Liver (tissue), 9 donors: ENCODE measurements around the gene FAM161B. TPM values are rescaled to one million over a fixed set of nuclear protein-coding genes. Genes with fewer than 3 reads are reported as not detected.

ENCODE experiments used
- DNase-seq: peaks from one replicate; pipeline ENCODE4 v3.0.0-alpha.2; 2017; ENCODE audit warnings: low spot score
- H3K27ac ChIP-seq, 2 donors: one replicate each; pipeline ENCODE4 v1.7.0; 2013; ENCODE audit warnings: inconsistent platforms in 2 of 2, low read length in 2 of 2, control low read depth in 1 of 2, low read depth in 1 of 2, mild to moderate bottlenecking in 1 of 2
- H3K27me3 ChIP-seq, 4 donors: one replicate each; pipeline versions ENCODE4 v1.6.1 to v1.7.0; 2013; ENCODE audit warnings: low read length in 3 of 4, inconsistent platforms in 1 of 4, mild to moderate bottlenecking in 1 of 4, moderate library complexity in 1 of 4; ENCODE audit not compliant: control insufficient read depth in 4 of 4, insufficient read depth in 4 of 4
- H3K36me3 ChIP-seq, 4 donors: one replicate each; pipeline versions ENCODE4 v1.6.1 to v1.7.0; 2013; ENCODE audit warnings: low read length in 3 of 4, mild to moderate bottlenecking in 3 of 4, low read depth in 1 of 4, moderate library complexity in 1 of 4; ENCODE audit not compliant: control insufficient read depth in 4 of 4, insufficient read depth in 3 of 4
- H3K4me1 ChIP-seq, 4 donors: one replicate each; pipeline versions ENCODE4 v1.6.1 to v1.7.0; 2013; ENCODE audit warnings: low read length in 3 of 4, mild to moderate bottlenecking in 3 of 4, moderate library complexity in 1 of 4; ENCODE audit not compliant: control insufficient read depth in 4 of 4, insufficient read depth in 4 of 4
- H3K4me3 ChIP-seq, 3 donors: one replicate each; pipeline versions ENCODE4 v1.6.1 to v1.7.0; 2013; ENCODE audit warnings: low read length in 3 of 3, control low read depth in 1 of 3, low read depth in 1 of 3, mild to moderate bottlenecking in 1 of 3
- H3K9ac ChIP-seq, 2 donors: one replicate each; pipeline ENCODE4 v1.7.0; 2013; ENCODE audit warnings: low read length in 2 of 2, mild to moderate bottlenecking in 2 of 2, moderate library complexity in 2 of 2, control low read depth in 1 of 2, low read depth in 1 of 2
- H3K9me3 ChIP-seq, 4 donors: one replicate each; pipeline versions ENCODE4 v1.6.1 to v1.7.0; 2013; ENCODE audit warnings: low read length in 3 of 4; ENCODE audit not compliant: control insufficient read depth in 4 of 4
- CTCF ChIP-seq: fragments of 150-350 bp; IDR thresholded peaks from 2 replicates; pipeline ENCODE4 v1.5.1; 2017; ENCODE audit warnings: improper control_type of control experiment, low read depth, low read length; ENCODE audit not compliant: missing input control
- EGR1 ChIP-seq, 2 donors: IDR thresholded peaks; 2 replicates each; pipeline ENCODE4 v1.6.1; 2016 to 2018; ENCODE audit warnings: antibody characterized with exemption in 2 of 2, low read depth in 2 of 2
- FOXA1 ChIP-seq: IDR thresholded peaks from 2 replicates; pipeline ENCODE4 v1.6.1; 2016; ENCODE audit warnings: antibody characterized with exemption
- FOXA2 ChIP-seq: IDR thresholded peaks from 2 replicates; pipeline ENCODE4 v1.6.1; 2016; ENCODE audit warnings: antibody characterized with exemption
- GABPA ChIP-seq, 2 donors: IDR thresholded peaks in 1 of 2; conservative IDR thresholded peaks in 1 of 2; 2 replicates each; pipeline ENCODE4 v1.6.1; 2016; ENCODE audit warnings: antibody characterized with exemption in 2 of 2, mild to moderate bottlenecking in 1 of 2, moderate library complexity in 1 of 2
- HNF4A ChIP-seq, 2 donors: conservative IDR thresholded peaks; 2 replicates each; pipeline ENCODE4 v1.6.1; 2016; ENCODE audit warnings: antibody characterized with exemption in 2 of 2, mild to moderate bottlenecking in 2 of 2
- HNF4G ChIP-seq: IDR thresholded peaks from 2 replicates; pipeline ENCODE4 v1.6.1; 2016; ENCODE audit warnings: antibody characterized with exemption
- JUND ChIP-seq, 2 donors: IDR thresholded peaks; 2 replicates each; pipeline ENCODE4 v1.6.1; 2016; ENCODE audit warnings: antibody characterized with exemption in 2 of 2
- NR2F2 ChIP-seq: IDR thresholded peaks from 2 replicates; pipeline ENCODE4 v1.6.1; 2016; ENCODE audit warnings: antibody characterized with exemption
- RAD21 ChIP-seq, 2 donors: IDR thresholded peaks; 2 replicates each; pipeline ENCODE4 v1.6.1; 2016; ENCODE audit warnings: antibody characterized with exemption in 2 of 2, mild to moderate bottlenecking in 2 of 2
- RXRA ChIP-seq, 2 donors: IDR thresholded peaks; 2 replicates each; pipeline ENCODE4 v1.6.1; 2017 to 2018; ENCODE audit warnings: antibody characterized with exemption in 2 of 2, mild to moderate bottlenecking in 1 of 2
- SP1 ChIP-seq: IDR thresholded peaks from 2 replicates; pipeline ENCODE4 v1.6.1; 2018; ENCODE audit warnings: antibody characterized with exemption, mild to moderate bottlenecking
- TAF1 ChIP-seq: conservative IDR thresholded peaks from 2 replicates; pipeline ENCODE4 v1.6.1; 2016; ENCODE audit warnings: antibody characterized with exemption, mild to moderate bottlenecking
- YY1 ChIP-seq: IDR thresholded peaks from 2 replicates; pipeline ENCODE4 v1.6.1; 2016; ENCODE audit warnings: antibody characterized with exemption, mild to moderate bottlenecking
- WGBS: extraction: QIAGEN DNeasy Blood & Tissue Kit; methylation state at CpG from one replicate; pipeline ENCODE4 v1.1.7; 2013; 5-methylcytosine and 5-hydroxymethylcytosine counted together
- polyA plus RNA-seq, 2 donors: library from polyadenylated mRNA; stranded (reverse) in 1 of 2; unstranded in 1 of 2; fragments of 200-250 nt in 1 of 2; fragments of >200 nt in 1 of 2; fragmentation: Nextera tagmentation in 1 of 2; extraction: Ambion mirVana in 1 of 2; gene quantifications; one replicate each; pipeline versions ENCODE4 v1.2.1 to v1.2.3, GENCODE V29; 2013 to 2015
- total RNA-seq, 2 donors: library from RNA; depleted of rRNA; stranded (reverse); fragments of >200 nt; gene quantifications; one replicate each; pipeline ENCODE4 v1.2.3, GENCODE V29; 2014
- TF ChIP-seq, protein P1 (sequence below): IDR thresholded peaks from 2 replicates; pipeline ENCODE4 v1.6.1; 2016; ENCODE audit warnings: antibody characterized with exemption, mild to moderate bottlenecking
- TF ChIP-seq, protein P2 (sequence below): IDR thresholded peaks from 2 replicates; pipeline ENCODE4 v1.6.1; 2016; ENCODE audit warnings: antibody characterized with exemption
- TF ChIP-seq, protein P3 (sequence below): IDR thresholded peaks from 2 replicates; pipeline ENCODE4 v1.6.1; 2016; ENCODE audit warnings: antibody characterized with exemption
- donor health status: healthy.
- donor health status: healthy.
- donor health status: healthy.
- donor health status: healthy.
- donor health status: healthy.

Gene FAM161B
- total and polyA plus RNA-seq, 4 donors: 0.79 to 1.5 (median 1.2) TPM

- H3K4me1 ChIP-seq: peaks cover 12 to 51% (median 39%) of the 10 kb centered on the region in 4 donors
- peaks cover 0 to 1% (median 0%) of the 10 kb centered on the region in 4 donors for H3K36me3 ChIP-seq
- H3K4me3 ChIP-seq: peak overlapping the region in 1 of 3 donors; percentile 15
- WGBS: 52% methylated on average over 7 of the region's 7 CpGs
- H3K27ac ChIP-seq: peak overlapping the region; percentile 46 to 74
- no peak for TF ChIP-seq TAF1
- TF ChIP-seq, protein P1, sequence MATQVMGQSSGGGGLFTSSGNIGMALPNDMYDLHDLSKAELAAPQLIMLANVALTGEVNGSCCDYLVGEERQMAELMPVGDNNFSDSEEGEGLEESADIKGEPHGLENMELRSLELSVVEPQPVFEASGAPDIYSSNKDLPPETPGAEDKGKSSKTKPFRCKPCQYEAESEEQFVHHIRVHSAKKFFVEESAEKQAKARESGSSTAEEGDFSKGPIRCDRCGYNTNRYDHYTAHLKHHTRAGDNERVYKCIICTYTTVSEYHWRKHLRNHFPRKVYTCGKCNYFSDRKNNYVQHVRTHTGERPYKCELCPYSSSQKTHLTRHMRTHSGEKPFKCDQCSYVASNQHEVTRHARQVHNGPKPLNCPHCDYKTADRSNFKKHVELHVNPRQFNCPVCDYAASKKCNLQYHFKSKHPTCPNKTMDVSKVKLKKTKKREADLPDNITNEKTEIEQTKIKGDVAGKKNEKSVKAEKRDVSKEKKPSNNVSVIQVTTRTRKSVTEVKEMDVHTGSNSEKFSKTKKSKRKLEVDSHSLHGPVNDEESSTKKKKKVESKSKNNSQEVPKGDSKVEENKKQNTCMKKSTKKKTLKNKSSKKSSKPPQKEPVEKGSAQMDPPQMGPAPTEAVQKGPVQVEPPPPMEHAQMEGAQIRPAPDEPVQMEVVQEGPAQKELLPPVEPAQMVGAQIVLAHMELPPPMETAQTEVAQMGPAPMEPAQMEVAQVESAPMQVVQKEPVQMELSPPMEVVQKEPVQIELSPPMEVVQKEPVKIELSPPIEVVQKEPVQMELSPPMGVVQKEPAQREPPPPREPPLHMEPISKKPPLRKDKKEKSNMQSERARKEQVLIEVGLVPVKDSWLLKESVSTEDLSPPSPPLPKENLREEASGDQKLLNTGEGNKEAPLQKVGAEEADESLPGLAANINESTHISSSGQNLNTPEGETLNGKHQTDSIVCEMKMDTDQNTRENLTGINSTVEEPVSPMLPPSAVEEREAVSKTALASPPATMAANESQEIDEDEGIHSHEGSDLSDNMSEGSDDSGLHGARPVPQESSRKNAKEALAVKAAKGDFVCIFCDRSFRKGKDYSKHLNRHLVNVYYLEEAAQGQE: no peak
- TF ChIP-seq GABPA (IDR thresholded peaks at IDR 0.05 in 1 of 2, conservative IDR thresholded peaks at IDR 0.05 in 1 of 2): no peak
- TF ChIP-seq FOXA2: no peak
- no peak for TF ChIP-seq HNF4A (conservative IDR thresholded peaks at IDR 0.05)
- no peak for TF ChIP-seq EGR1 (IDR thresholded peaks at IDR 0.05; ENCODE audit: low read depth in 2 of 2)
- TF ChIP-seq CTCF: no peak
- no peak for DNase-seq
- H3K9me3 ChIP-seq: no peaks in the 10 kb centered on the region
- H3K9ac ChIP-seq: no peak overlapping the region
- no peaks in the 10 kb centered on the region for H3K27me3 ChIP-seq
Measured at GRCh38 chr14:73997944-73998447, 48.1 kb upstream of the FAM161B start.

DNA sequence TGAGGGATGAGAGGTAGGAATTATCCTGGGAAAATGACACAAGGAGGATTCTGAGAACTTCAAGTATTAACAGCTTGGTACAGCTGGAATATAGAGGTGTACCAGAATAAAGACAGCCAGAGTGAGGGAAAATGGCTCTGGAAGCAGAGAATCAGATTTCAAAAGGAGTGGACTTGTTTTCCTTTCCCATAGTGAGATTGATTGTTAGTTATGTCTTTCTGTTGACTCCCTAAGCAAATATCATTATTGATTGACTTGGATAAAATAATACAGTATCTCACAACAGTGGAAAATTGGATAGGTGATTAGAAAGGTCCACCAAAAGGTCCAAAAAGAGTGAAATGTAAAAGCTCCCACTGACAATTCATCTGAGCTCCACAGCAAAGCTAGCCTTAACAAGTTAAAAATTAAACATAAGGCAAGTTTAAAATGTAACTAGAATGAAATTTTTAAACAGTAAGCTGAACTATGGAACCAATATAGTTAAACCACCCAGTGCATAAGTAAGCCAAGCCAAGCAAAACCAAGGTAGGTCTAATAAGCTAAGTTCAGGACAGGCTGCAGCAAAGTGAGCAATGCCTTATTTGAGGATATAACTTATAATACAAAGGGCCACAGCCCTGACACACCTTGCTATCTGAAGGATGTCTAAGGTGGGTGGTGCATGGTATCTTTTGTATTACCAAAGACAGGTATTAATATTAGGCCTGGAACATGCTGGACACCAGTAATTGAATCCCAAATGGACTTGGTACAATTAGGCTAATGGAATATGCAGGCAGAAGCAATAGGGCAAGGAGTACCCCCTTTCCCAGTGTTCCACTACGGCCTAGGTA, 47.4 kb upstream of the FAM161B start:
- DNase-seq: no peak
- H3K4me1 ChIP-seq: peaks cover 12 to 54% (median 40%) of the 10 kb centered on the region in 4 donors
- peak overlapping the region in 2 of 3 donors; percentile 15 to 32 for H3K4me3 ChIP-seq
- no peaks in the 10 kb centered on the region for H3K9me3 ChIP-seq
- peak overlapping the region in 1 of 2 donors; percentile 61 for H3K9ac ChIP-seq
- peaks cover 0 to 1% (median 0%) of the 10 kb centered on the region in 4 donors for H3K36me3 ChIP-seq
- H3K27me3 ChIP-seq: no peaks in the 10 kb centered on the region
- H3K27ac ChIP-seq: peak overlapping the region; percentile 74 to 86
- 33% methylated on average over 1 of the region's 1 CpG for WGBS
- TF ChIP-seq YY1: peak; percentile 19
- no peak for TF ChIP-seq GABPA (IDR thresholded peaks at IDR 0.05 in 1 of 2, conservative IDR thresholded peaks at IDR 0.05 in 1 of 2)
- peak in 1 of 2 donors; percentile 66 for TF ChIP-seq RXRA (IDR thresholded peaks at IDR 0.05)
- TF ChIP-seq, protein P1: peak; percentile 33
- TF ChIP-seq, protein P2, sequence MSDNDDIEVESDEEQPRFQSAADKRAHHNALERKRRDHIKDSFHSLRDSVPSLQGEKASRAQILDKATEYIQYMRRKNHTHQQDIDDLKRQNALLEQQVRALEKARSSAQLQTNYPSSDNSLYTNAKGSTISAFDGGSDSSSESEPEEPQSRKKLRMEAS: peak; percentile 24
- no peak for TF ChIP-seq NR2F2
- TF ChIP-seq TAF1: peak; percentile 67
- peak; percentile 12 for TF ChIP-seq HNF4G
- TF ChIP-seq RAD21 (IDR thresholded peaks at IDR 0.05): peak in 1 of 2 donors; percentile 1
- no peak for TF ChIP-seq FOXA1
- TF ChIP-seq, protein P3, sequence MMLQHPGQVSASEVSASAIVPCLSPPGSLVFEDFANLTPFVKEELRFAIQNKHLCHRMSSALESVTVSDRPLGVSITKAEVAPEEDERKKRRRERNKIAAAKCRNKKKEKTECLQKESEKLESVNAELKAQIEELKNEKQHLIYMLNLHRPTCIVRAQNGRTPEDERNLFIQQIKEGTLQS: no peak
- TF ChIP-seq FOXA2: no peak
- TF ChIP-seq JUND (IDR thresholded peaks at IDR 0.05): peak; percentile 22 to 38
- TF ChIP-seq CTCF: no peak
- peak; percentile 69 for TF ChIP-seq SP1
- TF ChIP-seq EGR1 (IDR thresholded peaks at IDR 0.05; ENCODE audit: low read depth in 2 of 2): no peak
- TF ChIP-seq HNF4A (conservative IDR thresholded peaks at IDR 0.05): peak; percentile 73 to 84
